C4-2B (cell line): Measurements from ENCODE around the gene CMPK1.

Source experiments
- ZFX ChIP-seq: fragments of 450-650 bp; IDR thresholded peaks from 2 replicates; pipeline ENCODE4 v1.6.1; 2017
- TF ChIP-seq, protein P1 (sequence below): fragments of 450-650 bp; conservative IDR thresholded peaks from 2 replicates; pipeline ENCODE4 v1.5.1; 2017; ENCODE audit warnings: mild to moderate bottlenecking

DNA sequence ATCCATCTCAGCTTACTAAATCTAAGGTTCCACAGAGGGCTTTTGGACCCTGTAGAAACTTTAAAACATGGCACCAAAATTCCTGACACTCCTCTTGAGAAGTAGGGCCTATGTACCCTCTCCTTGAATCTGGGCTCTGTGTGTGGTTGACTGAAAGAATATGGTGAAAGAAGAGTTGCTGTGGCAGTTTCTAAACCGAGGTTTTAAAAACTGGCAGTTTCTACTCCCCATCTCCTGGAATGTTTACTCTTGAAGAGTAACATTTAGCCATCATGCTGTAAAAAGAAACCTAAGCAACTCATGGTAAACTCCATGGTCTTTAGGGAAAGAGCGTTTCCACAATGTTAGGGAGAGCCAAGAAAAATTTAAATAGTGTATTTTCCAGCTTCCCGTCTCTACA, 4.6 kb upstream of the CMPK1 start:
- TF ChIP-seq, protein P1, sequence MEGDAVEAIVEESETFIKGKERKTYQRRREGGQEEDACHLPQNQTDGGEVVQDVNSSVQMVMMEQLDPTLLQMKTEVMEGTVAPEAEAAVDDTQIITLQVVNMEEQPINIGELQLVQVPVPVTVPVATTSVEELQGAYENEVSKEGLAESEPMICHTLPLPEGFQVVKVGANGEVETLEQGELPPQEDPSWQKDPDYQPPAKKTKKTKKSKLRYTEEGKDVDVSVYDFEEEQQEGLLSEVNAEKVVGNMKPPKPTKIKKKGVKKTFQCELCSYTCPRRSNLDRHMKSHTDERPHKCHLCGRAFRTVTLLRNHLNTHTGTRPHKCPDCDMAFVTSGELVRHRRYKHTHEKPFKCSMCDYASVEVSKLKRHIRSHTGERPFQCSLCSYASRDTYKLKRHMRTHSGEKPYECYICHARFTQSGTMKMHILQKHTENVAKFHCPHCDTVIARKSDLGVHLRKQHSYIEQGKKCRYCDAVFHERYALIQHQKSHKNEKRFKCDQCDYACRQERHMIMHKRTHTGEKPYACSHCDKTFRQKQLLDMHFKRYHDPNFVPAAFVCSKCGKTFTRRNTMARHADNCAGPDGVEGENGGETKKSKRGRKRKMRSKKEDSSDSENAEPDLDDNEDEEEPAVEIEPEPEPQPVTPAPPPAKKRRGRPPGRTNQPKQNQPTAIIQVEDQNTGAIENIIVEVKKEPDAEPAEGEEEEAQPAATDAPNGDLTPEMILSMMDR = no peak
- TF ChIP-seq ZFX = no peak
